DOHH2 (cell line): ENCODE data around the gene APOH.
A peak's percentile ranks its signal among the peaks of the same experiment; 100 is the strongest.
"Not testable (repeated sequence)": the region's sequence is repeated elsewhere in the genome, so short reads cannot be mapped to it uniquely, and the experiment has no call there.

ENCODE experiments used
- H3F3A ChIP-seq: fragments of 200-600 bp; sonication (generic), shearing (Covaris generic); 2 replicates; pipeline ENCODE4 v1.6.0; 2016; ENCODE audit warnings: antibody characterized with exemption, mild to moderate bottlenecking; ENCODE audit not compliant: control insufficient read depth, insufficient read depth
- H3K27ac ChIP-seq: fragments of 200-600 bp; sonication (generic); 2 replicates; pipeline ENCODE4 v1.5.1; 2014; ENCODE audit warnings: low read depth, mild to moderate bottlenecking, low read length, moderate library complexity
- H3K27me3 ChIP-seq: fragments of 200-600 bp; sonication (generic); 2 replicates; pipeline ENCODE4 v1.6.1; 2014; ENCODE audit warnings: mild to moderate bottlenecking, low read length, mixed read lengths; ENCODE audit not compliant: control insufficient read depth
- H3K36me3 ChIP-seq: fragments of 200-600 bp; sonication (generic); 2 replicates; pipeline ENCODE4 v1.6.1; 2014; ENCODE audit warnings: mild to moderate bottlenecking, low read length, moderate library complexity, mixed read lengths; ENCODE audit not compliant: control insufficient read depth
- H3K4me1 ChIP-seq: fragments of 200-600 bp; sonication (generic); 2 replicates; pipeline ENCODE4 v1.6.1; 2014; ENCODE audit warnings: mild to moderate bottlenecking, low read length, mixed read lengths; ENCODE audit not compliant: control insufficient read depth
- H3K4me2 ChIP-seq: fragments of 200-600 bp; sonication (generic); 2 replicates; pipeline ENCODE4 v1.6.0; 2014; ENCODE audit warnings: mild to moderate bottlenecking, low read length, moderate library complexity
- H3K4me3 ChIP-seq: fragments of 200-600 bp; sonication (generic); 2 replicates; pipeline ENCODE4 v1.5.1; 2014; ENCODE audit warnings: mild to moderate bottlenecking, low read length, mixed read lengths
- H3K79me2 ChIP-seq: fragments of 200-600 bp; sonication (generic); 2 replicates; pipeline ENCODE4 v1.6.1; 2014; ENCODE audit warnings: mild to moderate bottlenecking, low read length, mixed read lengths; ENCODE audit not compliant: control insufficient read depth
- H3K9me2 ChIP-seq: fragments of 200-600 bp; sonication (generic); replicated peaks from 2 replicates; pipeline ENCODE4 v1.6.1; 2014; ENCODE audit warnings: mild to moderate bottlenecking, low read length, mixed read lengths; ENCODE audit not compliant: control insufficient read depth
- H3K9me3 ChIP-seq: fragments of 200-600 bp; sonication (generic); 2 replicates; pipeline ENCODE4 v1.6.1; 2014; ENCODE audit warnings: antibody characterized with exemption, low read length, mixed read lengths; ENCODE audit not compliant: control insufficient read depth, insufficient read depth
- H4K20me1 ChIP-seq: fragments of 200-600 bp; sonication (generic); 2 replicates; pipeline ENCODE4 v1.6.0; 2014; ENCODE audit warnings: low read depth, mild to moderate bottlenecking, antibody characterized with exemption, low read length, moderate library complexity; ENCODE audit not compliant: control insufficient read depth, insufficient read depth
- EZH2phosphoT487 ChIP-seq: fragments of 200-600 bp; sonication (generic); IDR thresholded peaks from 2 replicates; pipeline ENCODE4 v1.6.1; 2017; ENCODE audit warnings: borderline replicate concordance, mild to moderate bottlenecking, antibody characterized with exemption, low read length, moderate library complexity, mixed read lengths
- TF ChIP-seq, protein P1 (sequence below): fragments of 200-600 bp; sonication (generic); IDR thresholded peaks from one replicate; pipeline ENCODE4 v1.5.1; 2014; ENCODE audit warnings: antibody characterized with exemption, mild to moderate bottlenecking, low read depth, low read length; ENCODE audit not compliant: poor library complexity, severe bottlenecking

Gene APOH

DNA sequence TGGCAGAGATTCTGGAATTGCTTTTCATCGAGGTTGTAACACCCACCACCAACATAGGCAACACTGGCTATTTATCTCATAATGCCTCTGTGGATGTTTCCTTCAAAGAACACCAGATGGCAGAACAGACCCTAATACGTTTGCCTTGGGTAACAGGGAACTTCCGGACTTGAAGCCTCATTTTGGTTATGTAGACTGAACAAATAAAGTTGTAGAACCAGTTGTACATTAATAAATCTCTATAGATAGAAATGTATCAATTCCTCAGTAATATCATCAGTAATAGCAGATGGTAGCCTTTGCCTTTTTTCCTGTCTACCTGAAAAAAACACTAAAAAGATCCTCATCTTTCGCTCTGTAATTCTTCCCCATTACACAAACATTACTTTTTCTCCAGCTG lies 25.9 kb upstream of the APOH start:
- H3K4me3 ChIP-seq, result no peak overlapping the region
- H4K20me1 ChIP-seq, result no peaks in the 10 kb centered on the region
- H3K9me2 ChIP-seq, result no peaks in the 10 kb centered on the region
- TF ChIP-seq EZH2phosphoT487, result no peak
- TF ChIP-seq, protein P1, sequence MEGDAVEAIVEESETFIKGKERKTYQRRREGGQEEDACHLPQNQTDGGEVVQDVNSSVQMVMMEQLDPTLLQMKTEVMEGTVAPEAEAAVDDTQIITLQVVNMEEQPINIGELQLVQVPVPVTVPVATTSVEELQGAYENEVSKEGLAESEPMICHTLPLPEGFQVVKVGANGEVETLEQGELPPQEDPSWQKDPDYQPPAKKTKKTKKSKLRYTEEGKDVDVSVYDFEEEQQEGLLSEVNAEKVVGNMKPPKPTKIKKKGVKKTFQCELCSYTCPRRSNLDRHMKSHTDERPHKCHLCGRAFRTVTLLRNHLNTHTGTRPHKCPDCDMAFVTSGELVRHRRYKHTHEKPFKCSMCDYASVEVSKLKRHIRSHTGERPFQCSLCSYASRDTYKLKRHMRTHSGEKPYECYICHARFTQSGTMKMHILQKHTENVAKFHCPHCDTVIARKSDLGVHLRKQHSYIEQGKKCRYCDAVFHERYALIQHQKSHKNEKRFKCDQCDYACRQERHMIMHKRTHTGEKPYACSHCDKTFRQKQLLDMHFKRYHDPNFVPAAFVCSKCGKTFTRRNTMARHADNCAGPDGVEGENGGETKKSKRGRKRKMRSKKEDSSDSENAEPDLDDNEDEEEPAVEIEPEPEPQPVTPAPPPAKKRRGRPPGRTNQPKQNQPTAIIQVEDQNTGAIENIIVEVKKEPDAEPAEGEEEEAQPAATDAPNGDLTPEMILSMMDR, result peak; percentile 60
- H3K27me3 ChIP-seq, result no peaks in the 10 kb centered on the region
- no peak overlapping the region for H3K27ac ChIP-seq
- H3K9me3 ChIP-seq, result no peaks in the 10 kb centered on the region
- H3K79me2 ChIP-seq, result no peaks in the 10 kb centered on the region
- H3K4me2 ChIP-seq, result no peak overlapping the region
- H3F3A ChIP-seq, result no peaks in the 10 kb centered on the region
- H3K36me3 ChIP-seq, result no peaks in the 10 kb centered on the region
- H3K4me1 ChIP-seq, result peaks cover 7% of the 10 kb centered on the region

DNA sequence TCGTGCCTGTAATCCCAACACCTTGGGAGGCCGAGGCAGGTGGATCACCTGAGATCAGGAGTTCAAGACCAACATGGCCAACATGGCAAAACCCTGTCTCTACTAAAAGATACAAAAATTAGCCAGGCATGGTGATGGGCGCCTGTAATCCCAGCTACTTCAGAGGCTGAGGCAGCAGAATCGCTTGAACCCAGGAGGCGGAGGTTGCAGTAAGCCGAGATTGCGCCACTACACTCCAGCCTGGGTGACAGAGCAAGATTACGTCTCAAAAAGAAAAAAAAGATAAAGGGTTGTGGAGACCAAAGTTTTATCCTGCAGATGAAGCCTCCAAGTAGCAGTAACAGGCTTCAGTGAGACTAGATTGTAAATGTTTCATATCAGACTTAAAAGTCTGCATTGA lies 24.2 kb upstream of the APOH start:
- not testable (repeated sequence) for H3K4me2 ChIP-seq, H3F3A ChIP-seq, H4K20me1 ChIP-seq, H3K36me3 ChIP-seq, H3K9me2 ChIP-seq, H3K27me3 ChIP-seq, H3K79me2 ChIP-seq, H3K4me1 ChIP-seq, H3K9me3 ChIP-seq, H3K4me3 ChIP-seq, H3K27ac ChIP-seq

DNA sequence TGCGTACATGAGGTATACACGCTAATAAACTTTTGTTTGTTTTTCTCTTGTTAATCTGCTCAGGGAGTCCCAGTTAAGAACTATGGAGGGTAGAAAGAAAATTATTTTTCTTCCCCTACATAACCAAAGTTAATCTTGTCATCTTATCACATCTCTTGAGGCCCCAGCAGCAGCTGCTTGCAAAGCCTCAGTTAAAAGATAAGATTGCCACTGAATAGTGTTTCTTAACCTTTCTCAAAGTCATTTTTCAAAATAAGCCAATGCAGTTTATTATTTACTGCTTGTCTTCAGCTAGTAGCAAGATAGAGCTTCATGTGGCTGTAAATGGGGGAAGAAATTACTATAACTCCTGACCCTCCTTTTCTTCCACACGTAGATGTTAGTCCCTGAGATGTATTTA lies 21.5 kb upstream of the APOH start:
- Histone ChIP-seq H3K9me2 (no peaks in the 10 kb centered on the region), H3K27me3 (no peaks in the 10 kb centered on the region), H3K27ac (no peak overlapping the region), H3K4me3 (no peak overlapping the region), H3K4me2 (no peak overlapping the region), H3K4me1 (peaks cover 7% of the 10 kb centered on the region), H3K9me3 (no peaks in the 10 kb centered on the region), H3K36me3 (no peaks in the 10 kb centered on the region), H3K79me2 (no peaks in the 10 kb centered on the region), H4K20me1 (no peaks in the 10 kb centered on the region), H3F3A (no peaks in the 10 kb centered on the region)
- no peak for TF ChIP-seq EZH2phosphoT487
- TF ChIP-seq, protein P1, result no peak

DNA sequence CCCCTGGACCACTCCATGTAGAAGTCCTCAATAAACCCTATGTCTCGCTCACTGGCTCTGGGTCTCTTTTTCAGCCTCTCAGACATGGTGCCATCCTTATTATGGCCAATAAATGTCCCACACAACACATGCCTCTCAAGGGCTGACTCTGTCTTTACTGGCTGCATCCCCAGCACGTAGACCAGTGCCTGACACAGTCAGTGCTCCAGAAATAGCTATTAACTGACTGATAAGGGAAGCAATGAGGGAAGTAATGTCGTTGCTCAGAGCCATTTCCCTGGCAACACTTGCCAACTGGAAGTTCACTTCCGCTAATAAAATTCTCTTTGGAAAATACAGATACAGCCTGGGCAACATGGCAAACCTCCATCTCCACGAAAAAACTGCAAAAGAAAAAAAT lies 19.1 kb upstream of the APOH start:
- Histone ChIP-seq H4K20me1 (no peaks in the 10 kb centered on the region), H3K9me3 (no peaks in the 10 kb centered on the region), H3K36me3 (no peaks in the 10 kb centered on the region), H3K27ac (no peak overlapping the region), H3K79me2 (no peaks in the 10 kb centered on the region), H3K27me3 (no peaks in the 10 kb centered on the region), H3K4me3 (no peak overlapping the region), H3K4me2 (no peak overlapping the region), H3K4me1 (peaks cover 3% of the 10 kb centered on the region; the same call in 1 of the 2 replicates), H3K9me2 (no peaks in the 10 kb centered on the region), H3F3A (no peaks in the 10 kb centered on the region)
- TF ChIP-seq, protein P1, result no peak
- TF ChIP-seq EZH2phosphoT487, result no peak
